ENCODE data around the gene FXYD7. TPM values are rescaled to one million over a fixed set of nuclear protein-coding genes. Genes with fewer than 3 reads are reported as not detected.

FXYD7 gene
- total RNA-seq, 2 donors from 2014 or later = not detected

DNA sequence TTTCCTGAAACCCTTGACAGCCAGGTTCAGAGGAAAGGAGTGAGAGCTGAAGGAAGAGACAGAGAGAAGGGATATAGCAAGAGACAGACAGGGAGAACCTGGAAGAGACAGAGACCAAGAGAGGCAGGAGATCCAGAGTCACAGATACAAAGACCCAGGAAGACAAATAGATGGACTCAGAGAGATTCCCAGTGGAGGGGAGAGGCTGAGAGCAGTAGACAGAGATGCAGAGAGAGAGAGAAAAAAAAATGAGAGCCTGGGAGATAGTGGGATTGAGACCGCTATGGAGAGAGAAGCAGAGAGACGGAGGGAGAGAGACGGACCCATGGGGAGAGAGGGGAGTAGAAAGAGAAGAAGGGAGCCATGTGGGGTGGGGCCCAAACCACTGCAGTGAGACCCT lies 763 bp downstream of the FXYD7 start:
- peaks cover 0 to 52% of the 10 kb centered on the region in 2 donors for H3K4me1 ChIP-seq
- no peaks in the 10 kb centered on the region for H3K36me3 ChIP-seq
- H3K27ac ChIP-seq = no peak overlapping the region
- H3K4me3 ChIP-seq = no peak overlapping the region
- no peak for TF ChIP-seq CTCF (IDR thresholded peaks at IDR 0.05)
- no peaks in the 10 kb centered on the region for H3K9me3 ChIP-seq
- DNase-seq (ENCODE audit: low spot score) = no peak
- no peaks in the 10 kb centered on the region for H3K27me3 ChIP-seq

DNA sequence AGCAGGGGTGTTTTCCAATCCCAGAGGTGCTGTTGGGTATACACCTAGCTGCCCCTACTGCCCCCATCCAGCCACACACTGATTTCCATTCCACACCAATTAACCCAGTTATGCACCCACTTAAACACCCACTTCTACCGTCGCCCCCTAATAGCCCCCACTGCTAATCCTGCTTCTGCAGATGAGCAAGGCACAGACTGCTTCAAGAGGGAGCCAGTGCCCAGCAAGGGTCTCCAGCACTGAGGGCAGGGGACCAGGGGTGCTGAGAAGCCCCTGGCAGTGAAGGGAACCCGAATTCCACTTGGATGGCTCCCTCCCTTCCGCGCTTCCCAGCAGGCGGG lies 1.2 kb downstream of the FXYD7 start:
- H3K27ac ChIP-seq = no peak overlapping the region
- H3K27me3 ChIP-seq = no peaks in the 10 kb centered on the region
- H3K36me3 ChIP-seq = no peaks in the 10 kb centered on the region
- H3K4me3 ChIP-seq = no peak overlapping the region
- no peak for DNase-seq (ENCODE audit: low spot score)
- H3K4me1 ChIP-seq = peaks cover 0 to 48% of the 10 kb centered on the region in 2 donors
- no peak for TF ChIP-seq CTCF (IDR thresholded peaks at IDR 0.05)
- no peaks in the 10 kb centered on the region for H3K9me3 ChIP-seq

DNA sequence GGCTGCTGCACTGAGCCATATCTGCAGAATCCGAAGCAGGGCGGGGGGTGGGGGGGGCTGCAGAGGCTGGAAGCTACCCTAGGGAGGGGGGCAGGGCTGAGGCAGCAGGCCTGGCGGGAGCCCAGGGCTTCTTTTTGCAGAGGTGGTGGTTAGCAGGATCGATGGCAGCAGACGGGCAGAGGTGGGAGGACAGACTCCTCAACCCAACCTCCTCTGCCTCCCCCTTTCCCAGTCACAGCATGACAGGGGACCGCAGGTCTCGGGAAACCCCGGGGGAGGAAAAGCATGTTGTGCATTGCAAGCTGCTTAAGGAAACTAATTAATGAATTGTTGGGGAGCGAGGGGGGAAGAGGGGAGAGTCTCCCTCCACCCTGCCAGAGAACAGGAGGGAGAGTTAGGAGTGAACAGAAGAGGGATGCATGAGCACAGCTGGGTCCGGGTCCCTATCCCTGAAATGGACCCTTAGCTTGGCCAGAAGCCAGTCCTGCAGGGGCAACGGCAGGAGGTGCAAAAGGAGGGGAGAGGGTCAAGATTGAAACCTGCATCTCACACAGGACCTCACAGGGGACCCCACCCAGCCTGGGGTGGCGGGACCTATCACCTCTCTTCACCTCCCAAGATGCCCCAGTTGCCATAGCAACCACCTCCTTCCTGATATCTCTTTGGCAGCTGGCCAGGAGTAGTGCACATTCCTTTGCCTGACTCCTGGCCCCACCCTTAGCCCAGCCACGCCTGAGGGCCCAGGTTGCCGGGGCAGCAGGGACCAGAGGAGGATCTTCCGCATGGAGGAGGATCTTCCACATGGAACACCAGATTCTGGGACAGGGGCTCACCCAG lies 1.8 kb downstream of the FXYD7 start:
- no peak for DNase-seq (ENCODE audit: low spot score)
- H3K4me1 ChIP-seq = peaks cover 0 to 42% of the 10 kb centered on the region in 2 donors
- no peak overlapping the region for H3K27ac ChIP-seq
- H3K36me3 ChIP-seq = no peaks in the 10 kb centered on the region
- H3K9me3 ChIP-seq = no peaks in the 10 kb centered on the region
- no peak overlapping the region for H3K4me3 ChIP-seq
- H3K27me3 ChIP-seq = no peaks in the 10 kb centered on the region
- TF ChIP-seq CTCF (IDR thresholded peaks at IDR 0.05) = no peak

GRCh38 chr19:35146746-35147459 lies 3.8 kb downstream of the FXYD7 start:
- peaks cover 0 to 24% of the 10 kb centered on the region in 2 donors for H3K4me1 ChIP-seq
- H3K4me3 ChIP-seq = no peak overlapping the region
- no peaks in the 10 kb centered on the region for H3K9me3 ChIP-seq
- DNase-seq (ENCODE audit: low spot score) = no peak
- no peaks in the 10 kb centered on the region for H3K36me3 ChIP-seq
- no peak for TF ChIP-seq CTCF (IDR thresholded peaks at IDR 0.05)
- H3K27me3 ChIP-seq = no peaks in the 10 kb centered on the region
- no peak overlapping the region for H3K27ac ChIP-seq

- no peaks in the 10 kb centered on the region for H3K36me3 ChIP-seq
- H3K4me1 ChIP-seq = peaks cover 0 to 16% of the 10 kb centered on the region in 2 donors
- H3K27me3 ChIP-seq = peaks cover 0 to 7% of the 10 kb centered on the region in 2 donors
- H3K27ac ChIP-seq = no peak overlapping the region
- H3K4me3 ChIP-seq = no peak overlapping the region
- no peaks in the 10 kb centered on the region for H3K9me3 ChIP-seq
- DNase-seq (ENCODE audit: low spot score) = no peak
- no peak for TF ChIP-seq CTCF (IDR thresholded peaks at IDR 0.05)
These were observed 6.4 kb downstream of the FXYD7 start for GRCh38 chr19:35149463-35149862.
